Trophoblast cell (in vitro differentiated cells and primary cell): ENCODE data around the gene AGBL1.

Experiments used
- DNase-seq, 2 donors: peaks; one replicate each; pipeline ENCODE4 v3.0.0-alpha.2; 2016
- H2AFZ ChIP-seq: 2 replicates; pipeline ENCODE4 v1.6.1; 2013; ENCODE audit warnings: low read length, moderate library complexity, mild to moderate bottlenecking; ENCODE audit not compliant: insufficient read depth, poor library complexity
- H2AK5ac ChIP-seq: 2 replicates; pipeline ENCODE4 v1.6.1; 2013; ENCODE audit warnings: mild to moderate bottlenecking, low read length
- H2BK120ac ChIP-seq: 2 replicates; pipeline ENCODE4 v1.6.1; 2013; ENCODE audit warnings: low read length, mild to moderate bottlenecking, moderate library complexity; ENCODE audit not compliant: insufficient read depth, poor library complexity
- H2BK12ac ChIP-seq: 2 replicates; pipeline ENCODE4 v1.6.1; 2013; ENCODE audit warnings: mild to moderate bottlenecking, low read length, moderate library complexity
- H2BK5ac ChIP-seq: 2 replicates; pipeline ENCODE4 v1.6.1; 2013; ENCODE audit warnings: low read length, low read depth, moderate library complexity, mild to moderate bottlenecking; ENCODE audit not compliant: poor library complexity
- H3K14ac ChIP-seq: 2 replicates; pipeline ENCODE4 v1.6.1; 2013; ENCODE audit warnings: mild to moderate bottlenecking, low read length
- H3K18ac ChIP-seq: 2 replicates; pipeline ENCODE4 v1.6.1; 2013; ENCODE audit warnings: mild to moderate bottlenecking, low read length
- H3K23ac ChIP-seq: 2 replicates; pipeline ENCODE4 v1.6.1; 2013; ENCODE audit warnings: low read length
- H3K27ac ChIP-seq: 2 replicates; pipeline ENCODE4 v1.5.1; 2013; ENCODE audit warnings: low read depth, mild to moderate bottlenecking, inconsistent platforms, low read length, moderate library complexity
- H3K27me3 ChIP-seq: 2 replicates; pipeline ENCODE4 v1.6.1; 2013; ENCODE audit warnings: inconsistent platforms, mild to moderate bottlenecking, low read length, moderate library complexity; ENCODE audit not compliant: insufficient read depth
- H3K36me3 ChIP-seq, 2 experiments: 1 replicate in 1 of 2; 2 replicates in 1 of 2; pipeline ENCODE4 v1.6.1; 2013; ENCODE audit warnings: low read length in 2 of 2, mild to moderate bottlenecking in 2 of 2, moderate library complexity in 1 of 2; ENCODE audit not compliant: insufficient read depth in 2 of 2, control insufficient read depth in 1 of 2
- H3K4ac ChIP-seq: 2 replicates; pipeline ENCODE4 v1.6.1; 2013; ENCODE audit warnings: low read depth, mild to moderate bottlenecking, low read length, moderate library complexity
- H3K4me1 ChIP-seq, 2 experiments: 1 replicate in 1 of 2; 2 replicates in 1 of 2; pipeline ENCODE4 v1.6.1; 2013; ENCODE audit warnings: low read length in 2 of 2, mild to moderate bottlenecking in 2 of 2, moderate library complexity in 1 of 2; ENCODE audit not compliant: insufficient read depth in 2 of 2, control insufficient read depth in 1 of 2
- H3K4me2 ChIP-seq: 2 replicates; pipeline ENCODE4 v1.6.1; 2013; ENCODE audit warnings: inconsistent platforms, mild to moderate bottlenecking, low read length, moderate library complexity
- H3K4me3 ChIP-seq: 2 replicates; pipeline ENCODE4 v1.5.1; 2013; ENCODE audit warnings: mild to moderate bottlenecking, low read depth, low read length, inconsistent platforms
- H3K79me1 ChIP-seq: one replicate; pipeline ENCODE4 v1.6.1; 2013; ENCODE audit warnings: low read length
- H3K79me2 ChIP-seq: 2 replicates; pipeline ENCODE4 v1.6.1; 2013; ENCODE audit warnings: low read length, mild to moderate bottlenecking; ENCODE audit not compliant: control insufficient read depth, insufficient read depth, poor library complexity
- H3K9ac ChIP-seq: 2 replicates; pipeline ENCODE4 v1.6.1; 2013; ENCODE audit warnings: mild to moderate bottlenecking, low read length
- H3K9me3 ChIP-seq: 2 replicates; pipeline ENCODE4 v1.6.1; 2013; ENCODE audit warnings: low read depth, mild to moderate bottlenecking, control low read depth, inconsistent platforms, low read length; ENCODE audit not compliant: insufficient read depth
- H4K12ac ChIP-seq: 2 replicates; pipeline ENCODE4 v1.6.1; 2013; ENCODE audit warnings: low read depth, mild to moderate bottlenecking, low read length, moderate library complexity
- H4K8ac ChIP-seq: 2 replicates; pipeline ENCODE4 v1.6.1; 2013; ENCODE audit warnings: low read depth, mild to moderate bottlenecking, low read length, moderate library complexity
- H4K91ac ChIP-seq: one replicate; pipeline ENCODE4 v1.6.1; 2013; ENCODE audit warnings: low read depth, mild to moderate bottlenecking, low read length, moderate library complexity
- WGBS: extraction: QIAGEN DNeasy Blood & Tissue Kit; methylation state at CpG from one replicate; pipeline ENCODE4 v1.1.7; 2013; ENCODE audit warnings: missing lambda C conversion rate; ENCODE audit not compliant: insufficient read length, insufficient coverage; ENCODE audit errors: extremely low coverage; 5-methylcytosine and 5-hydroxymethylcytosine counted together

AGBL1 gene

GRCh38 chr15:86804406-86804805 is 724.7 kb downstream of the AGBL1 start:
- no peak overlapping the region for H3K14ac ChIP-seq
- no peak overlapping the region for H3K23ac ChIP-seq
- no peak for DNase-seq
- no peaks in the 10 kb centered on the region for H3K4me1 ChIP-seq
- no peaks in the 10 kb centered on the region for H3K9me3 ChIP-seq
- no peak overlapping the region for H2BK120ac ChIP-seq
- H3K9ac ChIP-seq, result no peak overlapping the region
- H2BK5ac ChIP-seq, result no peak overlapping the region
- H4K91ac ChIP-seq, result no peak overlapping the region
- no peak overlapping the region for H2AK5ac ChIP-seq
- no CpG with 5 or more reads among the region's 2 CpGs for WGBS
- no peaks in the 10 kb centered on the region for H3K79me1 ChIP-seq
- H3K4ac ChIP-seq, result no peak overlapping the region
- no peak overlapping the region for H2BK12ac ChIP-seq
- H4K12ac ChIP-seq, result no peak overlapping the region
- no peaks in the 10 kb centered on the region for H3K27me3 ChIP-seq
- H3K18ac ChIP-seq, result no peak overlapping the region
- H3K79me2 ChIP-seq, result no peaks in the 10 kb centered on the region
- H3K4me3 ChIP-seq, result no peak overlapping the region
- no peak overlapping the region for H4K8ac ChIP-seq
- H3K36me3 ChIP-seq, result no peaks in the 10 kb centered on the region
- no peak overlapping the region for H2AFZ ChIP-seq
- H3K27ac ChIP-seq, result no peak overlapping the region
- H3K4me2 ChIP-seq, result no peak overlapping the region

GRCh38 chr15:86810329-86810728 is 730.7 kb downstream of the AGBL1 start:
- no peak for DNase-seq
- Histone ChIP-seq H3K4ac (no peak overlapping the region), H4K12ac (no peak overlapping the region), H2BK5ac (no peak overlapping the region), H3K27ac (no peak overlapping the region), H3K18ac (no peak overlapping the region), H2BK12ac (no peak overlapping the region), H2AFZ (no peak overlapping the region), H2BK120ac (no peak overlapping the region), H4K91ac (no peak overlapping the region), H2AK5ac (no peak overlapping the region), H3K36me3 (no peaks in the 10 kb centered on the region), H3K9ac (no peak overlapping the region), H3K23ac (no peak overlapping the region), H4K8ac (no peak overlapping the region), H3K9me3 (no peaks in the 10 kb centered on the region), H3K14ac (no peak overlapping the region), H3K4me2 (no peak overlapping the region), H3K4me3 (no peak overlapping the region), H3K4me1 (no peaks in the 10 kb centered on the region), H3K79me1 (no peaks in the 10 kb centered on the region), H3K79me2 (no peaks in the 10 kb centered on the region), H3K27me3 (no peaks in the 10 kb centered on the region)

- Histone ChIP-seq H3K9me3 (no peaks in the 10 kb centered on the region), H4K91ac (no peak overlapping the region), H3K4me2 (no peak overlapping the region), H4K8ac (no peak overlapping the region), H2AK5ac (no peak overlapping the region), H3K9ac (no peak overlapping the region), H4K12ac (no peak overlapping the region), H3K79me2 (no peaks in the 10 kb centered on the region), H3K4me3 (no peak overlapping the region), H3K23ac (no peak overlapping the region), H3K4me1 (no peaks in the 10 kb centered on the region), H2BK5ac (no peak overlapping the region), H3K36me3 (no peaks in the 10 kb centered on the region), H3K27ac (no peak overlapping the region), H3K4ac (no peak overlapping the region), H3K27me3 (no peaks in the 10 kb centered on the region), H2AFZ (no peak overlapping the region), H3K18ac (no peak overlapping the region), H2BK120ac (no peak overlapping the region), H3K14ac (no peak overlapping the region), H3K79me1 (no peaks in the 10 kb centered on the region), H2BK12ac (no peak overlapping the region)
- WGBS, result no CpG with 5 or more reads among the region's 7 CpGs
- no peak for DNase-seq
Observed at GRCh38 chr15:86813892-86814291, 734.2 kb downstream of the AGBL1 start.

- Histone ChIP-seq H3K14ac (no peak overlapping the region), H3K27ac (no peak overlapping the region), H3K4me2 (no peak overlapping the region), H2BK12ac (no peak overlapping the region), H3K4me1 (no peaks in the 10 kb centered on the region), H3K36me3 (no peaks in the 10 kb centered on the region), H3K79me1 (no peaks in the 10 kb centered on the region), H3K23ac (no peak overlapping the region), H3K27me3 (no peaks in the 10 kb centered on the region), H2AFZ (no peak overlapping the region), H3K4ac (no peak overlapping the region), H4K91ac (no peak overlapping the region), H3K4me3 (no peak overlapping the region), H3K79me2 (no peaks in the 10 kb centered on the region), H2BK5ac (no peak overlapping the region), H3K18ac (no peak overlapping the region), H2AK5ac (no peak overlapping the region), H3K9me3 (no peaks in the 10 kb centered on the region), H4K12ac (no peak overlapping the region), H4K8ac (no peak overlapping the region), H2BK120ac (no peak overlapping the region), H3K9ac (no peak overlapping the region)
- no peak for DNase-seq
- WGBS, result no CpG with 5 or more reads among the region's 1 CpG
Observed at GRCh38 chr15:86829245-86829644, 749.6 kb downstream of the AGBL1 start.
